Lung microvascular endothelial cell (primary cell): Measurements from ENCODE around the gene MYLK. TPM values are rescaled to one million over a fixed set of nuclear protein-coding genes. Genes with fewer than 3 reads are reported as not detected.
"Not testable (repeated sequence)": the region's sequence is repeated elsewhere in the genome, so short reads cannot be mapped to it uniquely, and the experiment has no call there.

Experiments used
- DNase-seq, 2 donors: peaks; one replicate each; pipeline versions ENCODE4 v3.0.0 to v3.0.0-alpha.2; 2010; ENCODE audit warnings: low read depth in 2 of 2
- total RNA-seq: library from RNA; depleted of rRNA; stranded (reverse); fragments of >200 nt; gene quantifications from 2 replicates; pipeline ENCODE4 v1.2.1, GENCODE V29; 2014

Gene MYLK
- 2.8 and 21.6 TPM in 2 replicates for total RNA-seq

GRCh38 chr3:123884203-123884831, at the start of gene MYLK:
Gene MYLK, minus strand, starts transcription at chr3:123884332. Its CDS starts 90,491 bp downstream, at chr3:123793841.
- peak; percentile 68 to 76 for DNase-seq

- DNase-seq, result no peak
Measured at GRCh38 chr3:123930445-123930844, 46.3 kb upstream of the MYLK start.

- DNase-seq, result no peak
Measured at GRCh38 chr3:123929325-123929724, 45.2 kb upstream of the MYLK start.

- DNase-seq, result no peak
Measured at GRCh38 chr3:123926396-123926795, 42.3 kb upstream of the MYLK start.

- no peak for DNase-seq
Measured at GRCh38 chr3:123920868-123921267, 36.7 kb upstream of the MYLK start.

- DNase-seq, result no peak
Measured at GRCh38 chr3:123920383-123920782, 36.3 kb upstream of the MYLK start.

GRCh38 chr3:123919353-123919752, 35.2 kb upstream of the MYLK start:
- no peak for DNase-seq

- DNase-seq, result no peak
Measured at GRCh38 chr3:123914829-123915228, 30.7 kb upstream of the MYLK start.

- no peak for DNase-seq
Measured at GRCh38 chr3:123909785-123910184, 25.7 kb upstream of the MYLK start.

GRCh38 chr3:123907720-123908119, 23.6 kb upstream of the MYLK start:
- DNase-seq, result no peak

- no peak for DNase-seq
Measured at GRCh38 chr3:123899300-123899865, 15.3 kb upstream of the MYLK start.

- no peak for DNase-seq
Measured at GRCh38 chr3:123893012-123893411, 8.9 kb upstream of the MYLK start.

GRCh38 chr3:123892195-123892594, 8.1 kb upstream of the MYLK start:
- DNase-seq, result no peak

GRCh38 chr3:123890991-123891390, 6.9 kb upstream of the MYLK start:
- DNase-seq, result not testable (repeated sequence)

- DNase-seq, result not testable (repeated sequence)
Measured at GRCh38 chr3:123890162-123890561, 6.0 kb upstream of the MYLK start.

- no peak for DNase-seq
Measured at GRCh38 chr3:123884993-123885392, 861 bp upstream of the MYLK start.

- no peak for DNase-seq
Measured at GRCh38 chr3:123883701-123884202, 380 bp downstream of the MYLK start.

GRCh38 chr3:123883111-123883510, 1.0 kb downstream of the MYLK start:
- no peak for DNase-seq

GRCh38 chr3:123881771-123882170, 2.4 kb downstream of the MYLK start:
- DNase-seq, result no peak

GRCh38 chr3:123880998-123881561, 3.1 kb downstream of the MYLK start:
- peak; percentile 63 to 66 for DNase-seq

- DNase-seq, result no peak
Measured at GRCh38 chr3:123878807-123879206, 5.3 kb downstream of the MYLK start.

- no peak for DNase-seq
Measured at GRCh38 chr3:123877965-123878364, 6.2 kb downstream of the MYLK start.

- no peak for DNase-seq
Measured at GRCh38 chr3:123877466-123877865, 6.7 kb downstream of the MYLK start.
